DOHH2 (cell line): ENCODE results near the gene SLC2A11.

Experiments
- H3F3A ChIP-seq: fragments of 200-600 bp; sonication (generic), shearing (Covaris generic); 2 replicates; pipeline ENCODE4 v1.6.0; 2016; ENCODE audit warnings: antibody characterized with exemption, mild to moderate bottlenecking; ENCODE audit not compliant: control insufficient read depth, insufficient read depth
- H3K27ac ChIP-seq: fragments of 200-600 bp; sonication (generic); 2 replicates; pipeline ENCODE4 v1.5.1; 2014; ENCODE audit warnings: low read depth, mild to moderate bottlenecking, low read length, moderate library complexity
- H3K27me3 ChIP-seq: fragments of 200-600 bp; sonication (generic); 2 replicates; pipeline ENCODE4 v1.6.1; 2014; ENCODE audit warnings: mild to moderate bottlenecking, low read length, mixed read lengths; ENCODE audit not compliant: control insufficient read depth
- H3K36me3 ChIP-seq: fragments of 200-600 bp; sonication (generic); 2 replicates; pipeline ENCODE4 v1.6.1; 2014; ENCODE audit warnings: mild to moderate bottlenecking, low read length, moderate library complexity, mixed read lengths; ENCODE audit not compliant: control insufficient read depth
- H3K4me1 ChIP-seq: fragments of 200-600 bp; sonication (generic); 2 replicates; pipeline ENCODE4 v1.6.1; 2014; ENCODE audit warnings: mild to moderate bottlenecking, low read length, mixed read lengths; ENCODE audit not compliant: control insufficient read depth
- H3K4me2 ChIP-seq: fragments of 200-600 bp; sonication (generic); 2 replicates; pipeline ENCODE4 v1.6.0; 2014; ENCODE audit warnings: mild to moderate bottlenecking, low read length, moderate library complexity
- H3K4me3 ChIP-seq: fragments of 200-600 bp; sonication (generic); 2 replicates; pipeline ENCODE4 v1.5.1; 2014; ENCODE audit warnings: mild to moderate bottlenecking, low read length, mixed read lengths
- H3K79me2 ChIP-seq: fragments of 200-600 bp; sonication (generic); 2 replicates; pipeline ENCODE4 v1.6.1; 2014; ENCODE audit warnings: mild to moderate bottlenecking, low read length, mixed read lengths; ENCODE audit not compliant: control insufficient read depth
- H3K9me2 ChIP-seq: fragments of 200-600 bp; sonication (generic); replicated peaks from 2 replicates; pipeline ENCODE4 v1.6.1; 2014; ENCODE audit warnings: mild to moderate bottlenecking, low read length, mixed read lengths; ENCODE audit not compliant: control insufficient read depth
- H3K9me3 ChIP-seq: fragments of 200-600 bp; sonication (generic); 2 replicates; pipeline ENCODE4 v1.6.1; 2014; ENCODE audit warnings: antibody characterized with exemption, low read length, mixed read lengths; ENCODE audit not compliant: control insufficient read depth, insufficient read depth
- H4K20me1 ChIP-seq: fragments of 200-600 bp; sonication (generic); 2 replicates; pipeline ENCODE4 v1.6.0; 2014; ENCODE audit warnings: low read depth, mild to moderate bottlenecking, antibody characterized with exemption, low read length, moderate library complexity; ENCODE audit not compliant: control insufficient read depth, insufficient read depth
- EZH2phosphoT487 ChIP-seq: fragments of 200-600 bp; sonication (generic); IDR thresholded peaks from 2 replicates; pipeline ENCODE4 v1.6.1; 2017; ENCODE audit warnings: borderline replicate concordance, mild to moderate bottlenecking, antibody characterized with exemption, low read length, moderate library complexity, mixed read lengths
- TF ChIP-seq, protein P1 (sequence below): fragments of 200-600 bp; sonication (generic); IDR thresholded peaks from one replicate; pipeline ENCODE4 v1.5.1; 2014; ENCODE audit warnings: antibody characterized with exemption, mild to moderate bottlenecking, low read depth, low read length; ENCODE audit not compliant: poor library complexity, severe bottlenecking

The SLC2A11 gene

GRCh38 chr22:23910496-23911190 lies 53.0 kb downstream of the SLC2A11 start:
- no peak for TF ChIP-seq EZH2phosphoT487
- TF ChIP-seq, protein P1, sequence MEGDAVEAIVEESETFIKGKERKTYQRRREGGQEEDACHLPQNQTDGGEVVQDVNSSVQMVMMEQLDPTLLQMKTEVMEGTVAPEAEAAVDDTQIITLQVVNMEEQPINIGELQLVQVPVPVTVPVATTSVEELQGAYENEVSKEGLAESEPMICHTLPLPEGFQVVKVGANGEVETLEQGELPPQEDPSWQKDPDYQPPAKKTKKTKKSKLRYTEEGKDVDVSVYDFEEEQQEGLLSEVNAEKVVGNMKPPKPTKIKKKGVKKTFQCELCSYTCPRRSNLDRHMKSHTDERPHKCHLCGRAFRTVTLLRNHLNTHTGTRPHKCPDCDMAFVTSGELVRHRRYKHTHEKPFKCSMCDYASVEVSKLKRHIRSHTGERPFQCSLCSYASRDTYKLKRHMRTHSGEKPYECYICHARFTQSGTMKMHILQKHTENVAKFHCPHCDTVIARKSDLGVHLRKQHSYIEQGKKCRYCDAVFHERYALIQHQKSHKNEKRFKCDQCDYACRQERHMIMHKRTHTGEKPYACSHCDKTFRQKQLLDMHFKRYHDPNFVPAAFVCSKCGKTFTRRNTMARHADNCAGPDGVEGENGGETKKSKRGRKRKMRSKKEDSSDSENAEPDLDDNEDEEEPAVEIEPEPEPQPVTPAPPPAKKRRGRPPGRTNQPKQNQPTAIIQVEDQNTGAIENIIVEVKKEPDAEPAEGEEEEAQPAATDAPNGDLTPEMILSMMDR: no peak
- no peaks in the 10 kb centered on the region for H3K9me2 ChIP-seq
- H3K79me2 ChIP-seq: peaks cover 13% of the 10 kb centered on the region
- H4K20me1 ChIP-seq: no peaks in the 10 kb centered on the region
- peak overlapping the region; percentile 46; the same call in 1 of the 2 replicates for H3K4me2 ChIP-seq
- peaks cover 7% of the 10 kb centered on the region for H3F3A ChIP-seq
- no peaks in the 10 kb centered on the region for H3K9me3 ChIP-seq
- H3K27ac ChIP-seq: no peak overlapping the region
- peaks cover 44% of the 10 kb centered on the region for H3K4me1 ChIP-seq
- H3K4me3 ChIP-seq: no peak overlapping the region
- H3K27me3 ChIP-seq: peaks cover 3% of the 10 kb centered on the region; the same call in 1 of the 2 replicates
- H3K36me3 ChIP-seq: no peaks in the 10 kb centered on the region

DNA sequence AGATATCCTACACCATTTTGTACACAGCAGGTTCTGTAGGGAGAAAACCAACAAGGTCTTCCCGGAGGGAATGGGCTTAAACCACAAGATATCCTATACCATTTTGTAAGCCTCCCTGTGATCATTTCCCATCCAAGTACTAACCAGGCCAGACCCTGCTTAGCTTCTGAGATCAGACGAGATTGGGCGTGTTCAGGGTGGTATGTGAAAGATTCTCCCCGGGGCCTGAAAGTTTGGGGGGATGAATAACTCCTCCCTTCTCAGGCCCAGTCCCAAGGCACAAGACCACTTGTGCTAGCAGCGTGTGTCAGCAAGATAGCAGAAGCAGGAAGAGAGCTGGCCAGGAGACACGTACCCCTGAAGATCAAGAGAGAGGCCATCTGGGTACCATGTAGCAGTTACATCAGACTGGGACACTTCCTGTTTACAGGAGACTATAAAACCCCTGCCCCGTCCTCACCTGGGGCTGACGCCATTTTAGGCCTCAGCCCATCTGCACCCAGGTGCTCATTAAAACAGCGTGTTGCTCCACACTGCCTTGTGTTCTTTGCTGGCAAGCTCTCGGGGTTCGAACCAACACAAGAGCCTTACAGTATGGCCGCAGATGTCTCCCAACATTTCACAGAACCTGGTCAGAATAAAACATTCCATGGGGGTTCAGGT lies 53.8 kb downstream of the SLC2A11 start:
- H3K4me1 ChIP-seq: peaks cover 46% of the 10 kb centered on the region
- no peaks in the 10 kb centered on the region for H3K36me3 ChIP-seq
- H3K9me3 ChIP-seq: no peaks in the 10 kb centered on the region
- H3K79me2 ChIP-seq: peaks cover 13% of the 10 kb centered on the region
- H3F3A ChIP-seq: peaks cover 7% of the 10 kb centered on the region
- no peaks in the 10 kb centered on the region for H4K20me1 ChIP-seq
- H3K9me2 ChIP-seq: no peaks in the 10 kb centered on the region
- H3K27me3 ChIP-seq: no peaks in the 10 kb centered on the region
- no peak for TF ChIP-seq EZH2phosphoT487
- H3K4me3 ChIP-seq: peak overlapping the region; percentile 92
- H3K27ac ChIP-seq: peak overlapping the region; percentile 18; the same call in 1 of the 2 replicates
- peak overlapping the region; percentile 46 for H3K4me2 ChIP-seq

GRCh38 chr22:23912293-23912903 lies 54.7 kb downstream of the SLC2A11 start:
- peaks cover 46% of the 10 kb centered on the region for H3K4me1 ChIP-seq
- peak overlapping the region; percentile 100 for H3K4me2 ChIP-seq
- H3K36me3 ChIP-seq: no peaks in the 10 kb centered on the region
- H3F3A ChIP-seq: peaks cover 7% of the 10 kb centered on the region
- no peak for TF ChIP-seq EZH2phosphoT487
- TF ChIP-seq, protein P1: no peak
- no peaks in the 10 kb centered on the region for H3K9me2 ChIP-seq
- H3K4me3 ChIP-seq: peak overlapping the region; percentile 92
- H3K27ac ChIP-seq: peak overlapping the region; percentile 81
- H3K9me3 ChIP-seq: no peaks in the 10 kb centered on the region
- H3K79me2 ChIP-seq: peaks cover 13% of the 10 kb centered on the region
- H3K27me3 ChIP-seq: no peaks in the 10 kb centered on the region
- H4K20me1 ChIP-seq: no peaks in the 10 kb centered on the region
